AG04450 (cell line): ENCODE measurements around the gene PDCD6IP. TPM values are rescaled to one million over a fixed set of nuclear protein-coding genes. Genes with fewer than 3 reads are reported as not detected.
A peak's percentile ranks its signal among the peaks of the same experiment; 100 is the strongest.

Source experiments
- CTCF ChIA-PET: fragments of 300-600, 350-600 bp; formaldehyde crosslinking; extraction: SDS; loops from one replicate; lab custom pipeline; 2022; ENCODE audit warnings: antibody characterized with exemption, inconsistent platforms; lab: Charles Lee
- POLR2A ChIA-PET: fragments of 350-600 bp; formaldehyde crosslinking; extraction: SDS; loops from one replicate; lab custom pipeline; 2021; ENCODE audit warnings: antibody characterized with exemption, inconsistent platforms; lab: Yijun Ruan, JAX
- DNase-seq: peaks from one replicate; pipeline ENCODE4 v3.0.0-alpha.2; 2011; ENCODE audit warnings: low read depth, low spot score
- H3K27ac ChIP-seq: one replicate; pipeline ENCODE4 v1.5.1; 2012; ENCODE audit warnings: low read depth, low read length, control low read depth
- H3K27me3 ChIP-seq: one replicate; pipeline ENCODE4 v1.6.0; 2012; ENCODE audit warnings: low read length; ENCODE audit not compliant: control insufficient read depth, insufficient read depth
- H3K4me3 ChIP-seq: 2 replicates; pipeline ENCODE4 v1.5.1; 2011; ENCODE audit warnings: mild to moderate bottlenecking, low read depth, low read length, control low read depth
- H3K9me3 ChIP-seq: 2 replicates; pipeline ENCODE4 v1.5.1; 2012; ENCODE audit warnings: low read length; ENCODE audit not compliant: control insufficient read depth, insufficient read depth
- polyA plus RNA-seq: library from polyadenylated mRNA; depleted of rRNA; stranded (reverse); fragments of >200 nt; gene quantifications from 2 replicates; pipeline ENCODE4 v1.2.3, GENCODE V29; 2011
- TF ChIP-seq, protein P1 (sequence below): IDR thresholded peaks from 2 replicates; pipeline ENCODE4 v1.5.1; 2011; ENCODE audit warnings: low read depth, low read length, control low read depth, inconsistent platforms

PDCD6IP gene
- polyA plus RNA-seq, 1 experiment, result 188 TPM

DNA sequence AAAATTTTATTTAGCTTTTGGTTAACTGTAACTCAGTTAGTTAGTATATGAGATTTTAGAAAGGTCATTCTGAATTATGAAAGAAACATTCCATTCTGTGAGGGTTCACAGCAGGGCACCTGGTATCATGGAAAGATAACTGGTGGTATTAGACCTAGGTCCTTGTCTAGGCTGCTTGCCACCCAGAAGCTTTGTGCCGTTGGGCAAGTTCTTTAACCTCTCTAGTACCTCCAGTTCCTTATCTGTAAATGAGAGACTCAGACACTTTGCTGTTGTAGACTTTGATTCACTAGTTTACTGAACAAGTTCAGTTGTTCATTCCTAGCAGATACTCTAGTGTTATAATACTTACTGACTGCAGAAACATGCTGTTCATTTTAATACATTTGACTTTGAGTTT lies 25.4 kb downstream of the PDCD6IP start:
- ChIA-PET POLR2A (no interaction called here), CTCF (interaction anchor here (0.6 kb wide), 1 partner anchor 366 kb away, joined by 3 read pairs; no protein-coding TSS in a partner anchor)
- Histone ChIP-seq H3K27me3 (no peaks in the 10 kb centered on the region), H3K9me3 (no peaks in the 10 kb centered on the region), H3K27ac (no peak overlapping the region), H3K4me3 (no peak overlapping the region)
- TF ChIP-seq, protein P1, sequence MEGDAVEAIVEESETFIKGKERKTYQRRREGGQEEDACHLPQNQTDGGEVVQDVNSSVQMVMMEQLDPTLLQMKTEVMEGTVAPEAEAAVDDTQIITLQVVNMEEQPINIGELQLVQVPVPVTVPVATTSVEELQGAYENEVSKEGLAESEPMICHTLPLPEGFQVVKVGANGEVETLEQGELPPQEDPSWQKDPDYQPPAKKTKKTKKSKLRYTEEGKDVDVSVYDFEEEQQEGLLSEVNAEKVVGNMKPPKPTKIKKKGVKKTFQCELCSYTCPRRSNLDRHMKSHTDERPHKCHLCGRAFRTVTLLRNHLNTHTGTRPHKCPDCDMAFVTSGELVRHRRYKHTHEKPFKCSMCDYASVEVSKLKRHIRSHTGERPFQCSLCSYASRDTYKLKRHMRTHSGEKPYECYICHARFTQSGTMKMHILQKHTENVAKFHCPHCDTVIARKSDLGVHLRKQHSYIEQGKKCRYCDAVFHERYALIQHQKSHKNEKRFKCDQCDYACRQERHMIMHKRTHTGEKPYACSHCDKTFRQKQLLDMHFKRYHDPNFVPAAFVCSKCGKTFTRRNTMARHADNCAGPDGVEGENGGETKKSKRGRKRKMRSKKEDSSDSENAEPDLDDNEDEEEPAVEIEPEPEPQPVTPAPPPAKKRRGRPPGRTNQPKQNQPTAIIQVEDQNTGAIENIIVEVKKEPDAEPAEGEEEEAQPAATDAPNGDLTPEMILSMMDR, result no peak
- no peak for DNase-seq

DNA sequence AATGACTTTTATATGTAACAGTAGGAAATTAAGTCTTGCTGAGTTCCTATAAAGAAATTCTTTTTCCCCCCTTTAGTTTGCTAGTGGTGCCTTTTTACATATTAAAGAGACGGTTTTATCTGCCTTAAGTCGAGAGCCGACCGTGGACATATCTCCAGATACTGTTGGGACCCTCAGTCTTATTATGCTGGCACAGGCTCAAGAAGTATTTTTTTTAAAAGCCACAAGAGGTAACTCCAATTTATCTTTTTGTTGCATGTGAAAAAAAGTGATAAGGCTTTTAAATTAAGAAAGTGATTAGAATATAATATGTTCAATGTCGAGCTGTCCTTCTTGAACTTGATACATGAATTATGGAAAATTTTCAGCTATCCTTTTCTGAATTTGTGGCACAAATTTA lies 26.7 kb downstream of the PDCD6IP start:
- Histone ChIP-seq H3K4me3 (no peak overlapping the region), H3K27ac (no peak overlapping the region), H3K27me3 (no peaks in the 10 kb centered on the region), H3K9me3 (no peaks in the 10 kb centered on the region)
- TF ChIP-seq, protein P1, result no peak
- POLR2A ChIA-PET, result no interaction called here
- no peak for DNase-seq
- CTCF ChIA-PET, result no interaction called here

DNA sequence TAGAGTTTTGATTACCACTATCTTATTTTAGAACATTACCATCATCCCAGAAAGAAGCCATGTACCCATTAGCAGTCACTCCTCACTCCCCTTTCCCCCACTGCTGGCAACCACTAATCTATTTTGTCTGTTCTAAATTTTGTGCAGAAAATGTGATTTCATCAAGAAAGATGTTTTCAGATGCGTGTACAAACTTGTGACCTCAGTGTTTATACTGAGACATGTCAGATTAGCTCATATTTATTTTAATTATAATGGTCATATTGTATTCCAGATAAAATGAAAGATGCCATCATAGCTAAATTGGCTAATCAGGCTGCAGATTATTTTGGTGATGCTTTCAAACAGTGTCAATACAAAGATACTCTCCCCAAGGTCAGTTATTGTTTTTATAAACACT lies 27.8 kb downstream of the PDCD6IP start:
- DNase-seq, result no peak
- CTCF ChIA-PET, result interaction anchor here (0.7 to 0.9 kb wide), 2 partner anchors 39 to 58 kb away, joined by 3 read pairs; no protein-coding TSS in a partner anchor
- TF ChIP-seq, protein P1, result no peak
- Histone ChIP-seq H3K4me3 (no peak overlapping the region), H3K27ac (no peak overlapping the region), H3K9me3 (no peaks in the 10 kb centered on the region), H3K27me3 (no peaks in the 10 kb centered on the region)
- POLR2A ChIA-PET, result no interaction called here

DNA sequence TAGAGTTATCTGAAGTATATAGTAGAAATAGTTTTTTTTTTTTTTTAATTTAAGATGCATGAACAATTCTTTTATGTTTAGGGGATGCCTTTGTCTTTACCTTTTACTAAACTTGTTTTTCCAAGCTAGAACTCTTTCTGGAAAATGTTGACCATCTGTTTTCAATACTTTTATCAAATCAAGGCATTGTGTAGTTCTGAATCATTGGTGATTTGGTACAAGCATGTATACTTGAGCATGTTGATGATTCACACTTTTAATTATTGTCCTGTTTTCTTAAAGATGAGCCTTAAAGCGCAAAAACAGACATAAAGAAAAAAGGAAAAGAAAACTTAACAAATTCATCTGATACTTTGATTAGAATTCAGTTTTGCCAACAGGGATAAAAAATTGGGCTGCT lies 28.3 kb downstream of the PDCD6IP start:
- H3K27ac ChIP-seq, result no peak overlapping the region

DNA sequence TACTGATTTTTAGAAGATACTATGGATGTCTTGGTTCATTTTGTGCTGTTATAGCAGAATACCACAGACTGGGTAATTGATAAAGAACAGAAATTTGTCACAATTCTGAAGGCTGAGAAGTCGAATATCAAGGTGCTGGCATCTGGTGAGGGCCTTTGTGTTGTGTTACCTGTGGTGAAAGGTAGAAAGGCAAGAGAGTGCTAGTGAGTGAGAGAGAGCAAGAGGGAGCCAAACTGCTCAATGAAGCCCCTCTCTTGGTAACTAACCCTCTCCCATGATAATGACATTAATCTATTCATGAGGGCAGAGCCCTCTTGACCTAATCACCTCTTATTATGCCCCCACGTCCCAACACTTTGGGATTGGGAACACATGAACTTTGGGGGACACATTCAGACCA lies 31.3 kb downstream of the PDCD6IP start:
- ChIA-PET CTCF (no interaction called here), POLR2A (interaction anchor here (0.5 kb wide), 1 partner anchor 19 kb away, joined by 3 read pairs; no protein-coding TSS in a partner anchor)
- TF ChIP-seq, protein P1, result no peak
- no peak overlapping the region for H3K4me3 ChIP-seq
- H3K9me3 ChIP-seq, result no peaks in the 10 kb centered on the region
- no peaks in the 10 kb centered on the region for H3K27me3 ChIP-seq
- H3K27ac ChIP-seq, result no peak overlapping the region
- no peak for DNase-seq

More for the DNA sequence above, 28.3 kb downstream of the PDCD6IP start:
- TF ChIP-seq, protein P1, result no peak
- POLR2A ChIA-PET, result no interaction called here
- no peak overlapping the region for H3K4me3 ChIP-seq
- CTCF ChIA-PET, result interaction anchor here (0.7 kb wide), 1 partner anchor 57 kb away, joined by 3 read pairs; no protein-coding TSS in a partner anchor
- H3K9me3 ChIP-seq, result no peaks in the 10 kb centered on the region
- DNase-seq, result peak; percentile 11
- no peaks in the 10 kb centered on the region for H3K27me3 ChIP-seq
